Superior temporal gyrus (tissue), 1 donor: ENCODE results near the gene FBXW8.
A peak's percentile ranks its signal among the peaks of the same experiment; 100 is the strongest.

Experiments used
- DNase-seq: peaks from one replicate; pipeline ENCODE4 v3.0.0-alpha.2; 2016; ENCODE audit errors: extremely low spot score

Gene FBXW8, protein sequence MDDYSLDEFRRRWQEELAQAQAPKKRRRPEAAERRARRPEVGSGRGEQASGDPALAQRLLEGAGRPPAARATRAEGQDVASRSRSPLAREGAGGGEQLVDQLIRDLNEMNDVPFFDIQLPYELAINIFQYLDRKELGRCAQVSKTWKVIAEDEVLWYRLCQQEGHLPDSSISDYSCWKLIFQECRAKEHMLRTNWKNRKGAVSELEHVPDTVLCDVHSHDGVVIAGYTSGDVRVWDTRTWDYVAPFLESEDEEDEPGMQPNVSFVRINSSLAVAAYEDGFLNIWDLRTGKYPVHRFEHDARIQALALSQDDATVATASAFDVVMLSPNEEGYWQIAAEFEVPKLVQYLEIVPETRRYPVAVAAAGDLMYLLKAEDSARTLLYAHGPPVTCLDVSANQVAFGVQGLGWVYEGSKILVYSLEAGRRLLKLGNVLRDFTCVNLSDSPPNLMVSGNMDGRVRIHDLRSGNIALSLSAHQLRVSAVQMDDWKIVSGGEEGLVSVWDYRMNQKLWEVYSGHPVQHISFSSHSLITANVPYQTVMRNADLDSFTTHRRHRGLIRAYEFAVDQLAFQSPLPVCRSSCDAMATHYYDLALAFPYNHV

DNA sequence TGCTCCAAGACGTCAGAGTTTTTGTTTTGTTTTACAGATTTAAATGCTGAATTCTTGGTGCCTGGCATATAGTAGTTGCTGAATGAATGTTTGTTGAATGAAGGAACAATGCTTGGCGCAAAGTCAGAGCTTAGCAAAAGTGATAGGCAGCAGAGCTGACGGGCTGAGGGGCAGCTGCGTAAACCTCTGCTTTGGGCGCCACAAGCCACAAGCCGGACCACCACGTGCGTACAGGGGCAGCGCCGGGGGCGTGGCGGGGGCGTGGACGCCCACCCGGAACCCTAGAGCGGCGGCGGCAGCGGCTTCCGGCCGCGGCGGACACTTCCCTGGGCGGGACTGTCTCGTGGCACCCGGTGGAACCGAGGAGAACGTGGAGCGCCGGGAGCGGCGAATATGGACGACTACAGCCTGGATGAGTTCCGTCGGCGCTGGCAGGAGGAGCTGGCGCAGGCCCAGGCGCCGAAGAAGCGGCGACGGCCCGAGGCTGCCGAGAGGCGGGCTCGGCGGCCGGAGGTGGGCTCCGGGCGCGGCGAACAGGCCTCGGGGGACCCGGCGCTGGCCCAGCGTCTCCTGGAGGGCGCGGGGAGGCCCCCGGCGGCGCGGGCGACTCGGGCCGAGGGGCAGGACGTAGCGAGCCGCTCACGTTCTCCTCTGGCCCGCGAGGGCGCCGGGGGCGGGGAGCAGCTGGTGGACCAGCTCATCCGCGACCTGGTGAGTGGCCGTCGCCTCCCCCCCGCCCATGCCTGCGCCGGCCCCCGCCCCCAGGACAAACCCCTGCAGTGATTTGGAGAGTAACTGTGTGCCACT, at the start of gene FBXW8:
FBXW8 (plus strand) TSS at position 306 of the 807 bp plus-strand sequence; CDS start at position 394, 88 bp downstream.
- DNase-seq: peak; percentile 45

DNA sequence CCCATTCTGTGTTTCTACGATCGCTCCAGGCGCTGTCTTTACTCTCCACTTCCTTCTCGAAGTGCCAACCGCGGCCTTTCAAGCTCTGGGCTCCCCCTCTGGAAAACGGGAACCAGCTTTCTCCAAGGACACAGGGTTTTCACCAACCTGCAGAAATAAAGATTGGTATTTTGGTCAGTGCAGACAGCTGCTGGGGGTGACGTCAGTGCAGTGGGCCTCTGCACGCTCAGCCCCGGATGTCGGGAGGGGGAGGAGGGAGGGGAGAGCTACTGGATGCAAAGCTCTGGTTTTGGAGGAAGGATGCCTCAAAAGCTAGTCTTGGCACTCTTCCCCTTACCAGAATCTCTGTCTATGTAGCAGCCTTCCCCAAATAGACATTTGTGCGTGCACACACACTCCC, 49.4 kb upstream of the FBXW8 start:
- peak; percentile 74 for DNase-seq

- no peak for DNase-seq
These were observed 48.6 kb upstream of the FBXW8 start for GRCh38 chr12:116862167-116862566.

- DNase-seq: no peak
These were observed 47.4 kb upstream of the FBXW8 start for GRCh38 chr12:116863275-116863767.

- no peak for DNase-seq
These were observed 46.2 kb upstream of the FBXW8 start for GRCh38 chr12:116864371-116865160.

- no peak for DNase-seq
These were observed 43.2 kb upstream of the FBXW8 start for GRCh38 chr12:116867523-116867922.

DNA sequence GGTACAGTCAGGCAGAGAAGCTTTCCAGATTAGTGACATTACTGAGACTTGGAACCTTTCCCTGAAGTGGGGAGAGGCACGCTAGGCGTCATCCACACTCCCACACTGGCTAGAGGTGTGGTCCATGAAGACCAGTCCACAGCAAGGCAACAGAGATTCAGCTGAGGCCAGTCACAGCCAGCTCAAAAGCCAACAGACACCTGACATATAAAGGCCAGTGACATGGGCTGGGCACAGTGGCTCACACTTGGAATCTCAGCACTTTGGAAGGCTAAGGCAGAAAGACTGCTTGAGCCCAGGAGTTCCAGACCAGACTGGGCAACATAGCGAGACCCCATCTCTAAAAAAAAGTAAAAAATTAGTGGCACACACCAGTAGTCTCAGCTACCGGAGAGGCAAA, 40.4 kb upstream of the FBXW8 start:
- no peak for DNase-seq

DNA sequence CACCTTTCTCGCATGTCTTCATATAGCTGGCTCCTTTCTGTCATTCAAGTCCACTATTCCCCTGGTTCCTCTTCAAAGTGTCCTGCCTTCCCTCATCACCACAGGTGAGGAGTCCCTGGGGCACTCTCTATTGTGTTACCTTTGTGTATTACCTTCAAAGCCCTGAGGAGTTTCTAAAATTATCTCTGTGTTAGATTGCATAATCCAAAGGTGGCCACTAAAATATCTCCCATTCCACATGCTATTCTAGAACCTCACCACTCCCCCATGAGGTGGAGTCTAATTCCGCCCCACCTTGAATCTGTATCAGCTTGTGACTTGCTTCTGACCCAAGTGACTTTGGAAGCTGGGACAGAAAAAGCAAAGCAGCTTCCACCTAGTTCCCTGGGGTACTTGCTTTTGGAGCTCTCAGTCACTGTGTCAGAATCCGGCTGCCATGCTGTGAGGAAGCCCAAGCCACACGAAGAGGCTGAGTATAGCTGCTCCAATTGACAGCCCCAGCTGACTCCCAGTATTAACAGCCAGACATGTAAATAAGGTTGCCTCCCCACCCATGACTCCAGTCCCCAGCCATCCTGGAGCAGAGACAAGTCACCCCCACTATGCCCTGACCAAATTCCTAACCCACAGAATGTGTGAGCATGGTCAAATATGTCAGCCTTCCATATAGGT, 36.3 kb upstream of the FBXW8 start:
- DNase-seq: no peak

DNA sequence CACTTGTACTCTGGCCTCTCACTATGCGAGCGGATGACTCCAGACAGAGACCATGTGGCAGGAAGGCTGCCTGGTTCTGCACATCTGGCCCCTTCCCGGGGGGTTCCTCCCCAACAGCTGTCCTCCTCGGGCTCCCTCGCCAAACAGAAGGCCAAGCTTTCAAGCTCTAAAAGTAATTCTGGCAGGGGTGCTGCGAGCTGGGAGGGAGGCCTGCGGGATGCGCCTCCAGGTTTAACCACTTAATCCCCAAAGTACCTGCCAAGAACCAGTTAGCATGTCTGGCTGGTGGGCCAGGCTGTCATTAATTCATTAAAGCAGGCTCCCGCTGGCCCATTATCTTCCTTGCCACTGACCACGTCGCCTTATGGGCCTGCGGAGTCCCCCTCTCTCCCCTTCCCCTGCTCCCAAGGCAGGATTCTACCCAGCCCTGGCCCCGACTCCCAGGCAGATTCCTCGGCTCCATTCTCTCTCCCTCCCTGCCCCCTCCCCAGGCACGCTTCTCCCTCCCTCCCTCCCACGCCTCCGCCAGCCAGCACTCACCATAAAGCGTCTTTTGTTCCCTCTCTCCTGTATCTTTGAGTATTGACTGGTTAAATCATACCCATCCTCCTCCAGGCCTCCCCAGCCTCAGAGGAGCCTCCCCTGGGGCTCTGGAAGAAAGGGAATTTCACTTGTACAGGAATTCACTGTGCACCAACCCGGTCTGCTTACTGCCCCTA, 34.4 kb upstream of the FBXW8 start:
- DNase-seq: no peak

DNA sequence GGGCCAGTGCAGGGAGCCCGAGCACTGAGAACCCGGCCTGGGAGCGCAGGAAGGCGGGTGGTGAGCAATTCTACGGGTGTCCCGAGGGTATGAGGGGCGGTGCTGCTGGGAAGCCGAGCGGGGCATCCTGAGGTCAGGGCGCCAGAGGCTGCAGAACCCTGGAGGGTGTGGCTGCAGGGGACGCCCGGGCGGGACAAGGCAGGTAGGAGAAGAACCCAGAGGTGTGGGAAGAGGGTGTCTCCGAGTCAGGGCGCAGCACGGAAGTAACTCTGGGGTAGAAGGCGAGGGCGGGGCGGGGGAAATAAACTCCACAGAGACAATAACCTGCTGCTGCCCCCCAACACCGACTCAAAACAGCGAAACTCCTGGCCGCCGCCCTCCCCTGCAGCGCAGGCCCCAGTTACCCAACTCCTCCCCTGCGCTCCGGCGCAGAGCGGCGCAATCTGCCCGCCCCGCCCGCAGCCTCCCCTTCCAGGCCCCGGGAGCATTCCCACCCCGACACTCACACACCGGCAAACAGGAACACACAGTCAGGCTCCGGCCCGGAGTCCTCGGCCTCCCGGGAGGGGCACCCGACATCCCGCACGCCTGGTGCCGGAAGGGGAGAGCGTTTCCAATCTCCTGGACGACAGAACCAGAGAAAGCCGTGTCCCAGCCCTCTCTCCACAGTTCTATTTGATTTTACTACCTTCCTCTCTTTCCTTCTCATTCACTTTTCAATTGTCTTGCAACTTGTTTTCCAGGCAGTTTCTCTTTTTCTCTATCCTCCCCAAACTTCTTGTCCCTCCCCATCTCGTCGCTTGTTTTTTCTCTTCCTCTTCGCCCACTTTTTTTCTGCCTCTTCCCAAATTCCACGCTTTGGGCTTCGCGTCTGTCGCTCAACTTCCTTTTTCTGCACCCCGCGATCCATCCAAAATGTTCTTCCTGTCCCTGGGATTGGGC, 31.9 kb upstream of the FBXW8 start:
- DNase-seq: no peak

GRCh38 chr12:116879509-116880212, 31.1 kb upstream of the FBXW8 start:
- DNase-seq: no peak

GRCh38 chr12:116880213-116880816, 30.4 kb upstream of the FBXW8 start:
- DNase-seq: no peak

GRCh38 chr12:116880817-116881324, 29.9 kb upstream of the FBXW8 start:
- no peak for DNase-seq

DNA sequence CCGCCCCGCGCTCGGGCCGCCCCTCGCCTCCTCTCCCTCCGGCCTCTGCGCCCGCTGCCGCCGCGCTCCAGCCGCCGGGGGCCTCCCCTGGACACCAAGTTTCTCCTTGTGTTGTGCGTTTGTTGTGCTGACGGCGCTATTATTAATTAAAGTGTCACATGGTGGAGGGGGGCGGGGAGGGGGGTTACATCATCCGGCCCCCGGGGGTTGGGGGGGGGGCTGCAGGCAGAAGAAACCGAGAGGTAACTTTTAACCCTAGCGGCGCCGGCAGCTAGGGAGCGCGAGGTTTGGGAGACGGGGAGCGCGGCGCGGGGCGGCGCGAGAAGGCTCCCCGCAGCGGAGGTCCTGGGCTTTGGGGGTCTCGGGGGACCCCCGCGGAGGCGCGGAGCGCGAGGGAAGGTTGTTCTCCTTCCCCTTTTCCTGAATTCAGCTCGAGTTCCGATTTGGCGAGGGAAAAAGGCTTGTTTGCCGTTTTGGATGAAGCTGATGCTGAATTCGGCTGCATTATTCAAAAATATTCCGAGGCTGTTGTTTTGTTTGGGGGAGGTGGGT, 29.3 kb upstream of the FBXW8 start, which contains the start of gene HRK:
HRK (minus strand) TSS at position 117 of the 552 bp plus-strand sequence. CDS start 134 bp downstream, outside the sequence.
- DNase-seq: no peak

DNA sequence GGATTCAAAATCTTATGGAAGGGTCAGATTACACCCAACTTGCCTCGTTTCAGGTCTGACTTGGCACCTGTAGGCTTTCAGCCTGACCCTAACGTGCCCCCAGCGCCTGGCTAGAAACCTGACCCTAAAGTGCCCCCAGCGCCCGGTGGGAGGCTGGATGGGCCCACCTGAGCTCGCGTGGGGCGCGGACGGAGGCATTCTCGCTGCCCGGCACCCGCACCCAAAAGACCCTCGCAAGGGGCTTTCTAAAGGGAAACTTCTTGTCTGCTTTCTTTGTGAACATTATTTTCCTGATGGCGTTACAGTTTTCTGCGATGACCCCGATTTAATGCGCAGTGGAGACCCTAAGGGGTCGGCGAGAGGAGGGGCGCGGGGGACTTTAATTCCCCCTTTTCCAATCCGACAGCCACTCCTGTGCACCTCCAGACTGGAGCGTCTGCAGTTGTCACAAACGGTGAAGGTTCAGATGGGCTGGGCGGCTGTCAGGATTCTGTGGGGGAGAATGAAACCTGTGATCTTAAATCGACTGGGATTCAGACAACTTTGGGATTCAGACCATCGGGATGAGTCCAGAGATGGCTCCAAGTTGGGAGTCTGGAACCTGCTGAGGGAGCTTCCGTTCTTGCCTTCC, 28.8 kb upstream of the FBXW8 start:
- DNase-seq: no peak

GRCh38 chr12:116882742-116883141, 28.0 kb upstream of the FBXW8 start:
- peak; percentile 72 for DNase-seq

DNA sequence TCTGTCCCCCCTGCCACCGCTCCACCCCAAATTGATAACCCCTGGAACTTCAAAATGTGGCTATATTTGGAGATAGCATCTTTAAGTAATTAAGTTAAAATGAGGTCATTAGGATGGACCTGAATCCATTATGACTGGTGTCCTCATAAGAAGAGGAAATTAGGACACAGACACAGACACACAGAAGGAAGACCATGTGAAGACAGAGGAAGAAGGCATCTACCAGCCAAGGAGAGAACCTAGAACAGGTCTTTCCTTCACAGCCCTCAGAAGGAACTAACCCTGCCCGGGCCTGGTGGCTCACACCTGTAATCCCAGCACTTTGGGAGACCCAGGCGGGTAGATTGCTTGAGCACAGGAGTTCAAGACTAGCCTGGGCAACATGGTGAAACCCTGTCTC, 25.9 kb upstream of the FBXW8 start:
- DNase-seq: no peak
